Urinary bladder (tissue), 4 donors: ENCODE measurements around the gene TBX4. TPM values are rescaled to one million over a fixed set of nuclear protein-coding genes. Genes with fewer than 3 reads are reported as not detected.
"Not testable (repeated sequence)": the region's sequence is repeated elsewhere in the genome, so short reads cannot be mapped to it uniquely, and the experiment has no call there.

ENCODE experiments used
- DNase-seq: peaks from one replicate; pipeline ENCODE4 v3.0.0-alpha.2; 2015; ENCODE audit errors: extremely low spot score
- H3K27ac ChIP-seq: one replicate; pipeline ENCODE4 v1.5.1; 2013; ENCODE audit warnings: low read depth, mild to moderate bottlenecking, moderate library complexity
- H3K36me3 ChIP-seq: one replicate; pipeline ENCODE4 v1.6.1; 2013; ENCODE audit warnings: mild to moderate bottlenecking, moderate library complexity; ENCODE audit not compliant: insufficient read depth
- H3K4me1 ChIP-seq: one replicate; pipeline ENCODE4 v1.6.1; 2013; ENCODE audit warnings: mild to moderate bottlenecking, moderate library complexity; ENCODE audit not compliant: insufficient read depth
- H3K4me3 ChIP-seq: one replicate; pipeline ENCODE4 v1.5.1; 2013; ENCODE audit warnings: low read depth, low read length
- WGBS: extraction: QIAGEN DNeasy Blood & Tissue Kit; methylation state at CpG from one replicate; pipeline ENCODE4 v1.1.7; 2013; 5-methylcytosine and 5-hydroxymethylcytosine counted together
- polyA plus RNA-seq: library from polyadenylated mRNA; stranded (reverse); fragments of 200-250 nt; gene quantifications from one replicate; pipeline ENCODE4 v1.2.3, GENCODE V29; 2013
- total RNA-seq: library from RNA; depleted of rRNA; stranded (reverse); fragments of >200 nt; gene quantifications from one replicate; pipeline ENCODE4 v1.2.3, GENCODE V29; 2014
- donor health status: healthy with polysubstance abuse.
- donor health status: healthy.

The TBX4 gene
- total and polyA plus RNA-seq, 2 donors: 9.8 to 13.0 TPM

DNA sequence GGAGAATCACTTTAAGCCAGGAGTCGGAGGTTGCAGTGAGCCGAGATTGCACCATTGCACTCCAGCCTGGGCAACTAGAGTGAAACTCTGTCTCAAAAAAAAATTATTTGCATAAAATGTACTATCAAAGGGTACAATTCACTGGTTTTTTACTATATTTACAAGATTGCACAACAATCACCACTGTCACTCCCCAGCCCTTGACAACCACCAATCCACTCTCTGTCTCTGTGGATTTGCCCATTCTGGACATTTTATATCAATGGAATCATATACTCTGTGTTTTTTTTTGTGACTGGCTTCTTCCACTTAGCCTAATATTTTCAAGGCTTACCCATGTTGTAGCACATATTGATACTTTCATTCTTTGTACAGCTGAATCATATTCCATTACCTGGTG lies 33.8 kb upstream of the TBX4 start:
- Histone ChIP-seq H3K4me1 (no peaks in the 10 kb centered on the region), H3K27ac (no peak overlapping the region), H3K36me3 (no peaks in the 10 kb centered on the region), H3K4me3 (no peak overlapping the region)
- WGBS: 88% methylated on average over 2 of the region's 2 CpGs
- DNase-seq: no peak

- H3K4me3 ChIP-seq: no peak overlapping the region
- H3K4me1 ChIP-seq: no peaks in the 10 kb centered on the region
- H3K36me3 ChIP-seq: no peaks in the 10 kb centered on the region
- H3K27ac ChIP-seq: no peak overlapping the region
- WGBS: 82% methylated on average over 8 of the region's 8 CpGs
- no peak for DNase-seq
Measured at GRCh38 chr17:61419496-61420046, 32.7 kb upstream of the TBX4 start.

GRCh38 chr17:61420052-61420451 lies 32.2 kb upstream of the TBX4 start:
- no peak overlapping the region for H3K4me3 ChIP-seq
- no peak for DNase-seq
- 54% methylated on average over 4 of the region's 4 CpGs for WGBS

DNA sequence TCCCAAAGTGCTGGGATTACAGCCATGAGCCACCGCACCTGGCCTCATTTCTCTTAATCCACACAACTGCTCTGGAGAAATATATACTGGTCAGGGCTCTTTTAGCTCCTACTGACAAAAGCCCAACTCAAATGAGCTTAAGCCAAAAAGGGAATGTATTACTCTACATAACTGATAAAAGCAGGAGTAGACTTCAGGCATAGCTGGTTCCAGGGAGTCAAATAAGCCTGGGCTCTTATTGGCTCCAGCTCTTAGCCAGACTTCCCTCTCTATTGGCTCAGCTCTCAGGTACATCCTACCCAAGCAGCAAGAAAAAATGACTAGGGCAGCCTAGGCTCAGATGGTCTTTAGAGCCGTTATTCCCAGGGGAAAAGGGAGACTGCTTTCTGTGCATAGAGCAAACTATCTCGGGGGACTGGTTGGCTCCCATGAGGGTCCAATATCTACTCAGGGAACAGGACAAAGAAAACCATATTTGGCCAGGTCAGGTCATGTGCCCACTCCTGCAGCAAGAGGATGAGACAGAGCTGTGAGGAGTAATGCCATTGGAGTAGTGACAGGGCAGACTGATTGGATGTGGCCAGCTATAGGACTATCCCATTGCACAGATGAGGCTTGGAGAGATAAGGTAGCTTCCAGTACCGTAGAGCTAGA lies 31.4 kb upstream of the TBX4 start:
- Histone ChIP-seq H3K27ac (no peak overlapping the region), H3K4me3 (no peak overlapping the region), H3K4me1 (no peaks in the 10 kb centered on the region), H3K36me3 (no peaks in the 10 kb centered on the region)
- WGBS: 81% methylated on average over 4 of the region's 4 CpGs
- no peak for DNase-seq

More at GRCh38 chr17:61420052-61420451, 32.2 kb upstream of the TBX4 start:
- Histone ChIP-seq H3K4me1 (no peaks in the 10 kb centered on the region), H3K27ac (no peak overlapping the region), H3K36me3 (no peaks in the 10 kb centered on the region)

- no peak overlapping the region for H3K27ac ChIP-seq
- no peak overlapping the region for H3K4me3 ChIP-seq
- 88% methylated on average over 4 of the region's 4 CpGs for WGBS
- no peak for DNase-seq
- no peaks in the 10 kb centered on the region for H3K36me3 ChIP-seq
- no peaks in the 10 kb centered on the region for H3K4me1 ChIP-seq
Measured at GRCh38 chr17:61421460-61421859, 30.8 kb upstream of the TBX4 start.

DNA sequence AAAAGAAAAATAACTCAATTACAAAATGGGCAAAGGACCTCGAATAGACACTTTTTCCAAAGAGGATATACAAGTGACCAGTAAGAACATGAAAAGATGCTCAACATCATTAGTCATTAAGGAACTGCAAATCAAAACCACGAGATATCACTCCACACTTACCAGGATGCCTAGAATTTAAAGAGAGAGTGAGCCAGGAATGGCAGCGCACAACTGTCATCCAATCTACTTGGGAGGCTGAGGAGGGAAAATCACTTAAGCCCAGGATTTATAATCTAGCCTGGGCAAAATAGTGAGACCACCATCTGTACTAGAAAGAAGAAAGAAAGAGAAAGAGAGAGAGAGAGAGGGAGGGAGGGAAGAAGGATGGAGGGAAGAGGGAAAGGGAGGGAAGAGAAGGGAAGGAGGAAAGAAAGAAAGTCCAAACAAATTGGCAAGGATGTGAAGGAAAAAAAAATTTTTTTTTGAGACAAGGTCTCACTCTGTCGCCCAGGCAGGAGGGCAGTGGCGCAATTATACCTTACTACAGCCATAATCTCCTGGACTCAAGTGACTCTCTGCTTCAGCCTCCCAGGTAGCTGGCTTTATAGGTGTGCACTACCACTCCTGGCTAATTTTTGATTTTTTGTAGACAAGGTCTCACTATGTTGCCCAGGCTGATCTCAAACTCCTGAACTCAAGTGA lies 30.0 kb upstream of the TBX4 start:
- Histone ChIP-seq H3K4me3 (no peak overlapping the region), H3K36me3 (no peaks in the 10 kb centered on the region), H3K4me1 (no peaks in the 10 kb centered on the region), H3K27ac (no peak overlapping the region)
- DNase-seq: no peak
- 73% methylated on average over 5 of the region's 5 CpGs for WGBS

- no peak overlapping the region for H3K4me3 ChIP-seq
- H3K27ac ChIP-seq: no peak overlapping the region
- WGBS: 56% methylated on average over 2 of the region's 2 CpGs
- DNase-seq: no peak
- H3K36me3 ChIP-seq: no peaks in the 10 kb centered on the region
- H3K4me1 ChIP-seq: no peaks in the 10 kb centered on the region
Measured at GRCh38 chr17:61422869-61423268, 29.4 kb upstream of the TBX4 start.

DNA sequence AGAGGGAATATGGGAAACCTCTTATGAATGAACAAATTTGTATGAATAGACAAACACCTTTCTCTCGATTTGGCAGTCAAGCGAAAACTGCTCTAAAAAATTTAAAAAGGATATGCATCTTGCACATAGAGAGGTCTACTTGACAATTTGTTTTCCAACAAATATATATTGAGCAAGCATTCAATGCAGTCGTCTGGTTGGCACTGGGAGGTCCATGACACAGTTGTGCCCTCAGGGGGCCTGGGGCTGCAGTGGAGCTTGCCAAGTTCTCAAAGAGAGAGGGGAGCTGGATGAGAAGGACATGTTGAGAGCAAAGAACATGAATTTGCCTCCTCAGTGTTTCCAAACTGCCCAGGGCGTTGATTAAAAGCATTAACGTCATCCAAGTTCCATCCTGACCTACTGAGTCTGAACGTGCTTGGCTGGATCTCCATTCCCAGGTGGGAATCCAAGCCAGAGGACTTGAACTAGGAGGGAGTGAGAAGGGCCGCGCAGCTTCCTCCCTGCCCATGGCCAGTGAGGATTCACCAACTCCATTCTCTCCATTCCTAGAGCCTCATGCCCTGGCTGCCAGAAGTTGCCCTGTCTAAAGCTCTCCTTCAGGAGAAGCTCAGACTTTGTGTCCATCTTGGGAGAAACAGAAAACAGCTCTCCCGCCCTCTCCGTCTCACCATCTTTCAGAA lies 28.1 kb upstream of the TBX4 start:
- DNase-seq: no peak
- Histone ChIP-seq H3K27ac (no peak overlapping the region), H3K36me3 (no peaks in the 10 kb centered on the region), H3K4me3 (no peak overlapping the region), H3K4me1 (no peaks in the 10 kb centered on the region)
- WGBS: 88% methylated on average over 10 of the region's 10 CpGs

DNA sequence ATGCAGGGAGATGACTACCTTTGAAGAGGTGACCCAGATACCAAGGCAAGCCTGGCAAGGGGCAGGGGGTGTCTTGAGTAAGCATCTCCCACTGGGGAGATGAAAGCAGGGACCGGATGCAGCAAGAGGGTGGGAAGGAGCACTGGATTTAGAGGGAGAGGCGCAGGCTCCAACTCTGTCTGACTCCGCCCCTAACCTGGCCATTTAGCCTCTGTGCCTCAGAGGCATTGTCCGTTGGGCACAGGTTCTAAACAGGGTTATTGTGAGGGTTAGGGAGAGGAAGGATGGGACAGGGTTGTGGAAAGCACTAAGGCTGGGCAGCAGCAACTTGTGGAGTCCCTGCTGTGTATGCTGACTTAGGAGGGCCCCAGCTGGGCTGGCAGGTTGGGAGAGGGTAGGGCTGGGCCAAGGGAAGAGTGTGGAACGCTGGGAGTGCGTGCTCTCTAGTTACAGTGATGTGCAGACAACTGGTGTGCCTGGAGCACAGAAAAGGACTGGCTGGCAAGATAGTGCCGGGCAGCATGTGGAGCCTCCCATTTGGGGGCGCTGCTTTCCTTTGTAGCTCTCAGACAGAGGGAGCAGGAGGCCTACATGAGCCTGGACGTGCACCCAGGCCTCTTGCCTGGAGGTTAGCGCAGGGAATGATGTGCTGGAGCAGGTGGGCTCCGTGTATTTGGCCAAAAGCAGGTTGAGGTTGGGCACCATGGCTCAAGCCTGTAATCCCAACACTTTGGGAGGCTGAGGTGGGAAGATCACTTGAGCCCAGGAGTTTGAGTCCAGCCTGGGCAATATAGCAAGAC lies 26.3 kb upstream of the TBX4 start:
- H3K4me1 ChIP-seq: no peaks in the 10 kb centered on the region
- 64% methylated on average over 11 of the region's 11 CpGs for WGBS
- DNase-seq: no peak

DNA sequence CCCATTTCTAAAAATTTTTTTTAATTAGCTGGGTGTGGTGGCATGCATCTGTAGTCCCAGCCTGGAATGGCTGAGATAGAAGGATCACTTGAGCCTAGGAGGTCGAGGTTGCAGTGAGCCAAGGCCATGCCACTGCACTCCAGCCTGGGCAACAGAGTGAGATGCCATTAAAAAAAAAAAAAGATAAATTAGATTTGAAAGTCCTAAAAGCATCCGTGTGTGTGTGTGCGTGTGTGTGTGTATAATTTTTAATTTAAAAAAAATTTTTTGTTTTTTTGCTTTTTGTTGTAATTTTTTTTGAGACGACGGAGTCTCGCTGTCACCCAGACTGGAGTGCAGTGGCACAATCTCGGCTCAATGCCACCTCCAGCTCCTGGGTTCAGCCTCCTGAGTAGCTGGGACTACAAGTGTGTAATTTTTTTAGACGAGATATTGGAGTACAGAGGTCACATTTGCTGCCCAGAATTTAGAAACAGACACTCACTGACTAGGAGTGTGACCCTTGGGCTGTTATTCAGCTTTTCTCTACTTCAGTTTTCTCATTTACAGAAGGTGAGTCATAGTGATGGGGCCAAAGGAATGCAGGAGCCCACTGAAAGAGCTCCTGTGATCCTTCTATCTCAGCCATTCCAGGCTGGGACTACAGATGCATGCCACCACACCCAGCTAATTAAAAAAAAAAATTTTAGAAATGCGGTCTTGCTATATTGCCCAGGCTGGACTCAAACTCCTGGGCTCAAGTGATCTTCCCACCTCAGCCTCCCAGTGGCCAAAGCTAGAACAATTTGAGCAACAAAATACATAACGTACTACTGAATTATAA lies 25.5 kb upstream of the TBX4 start:
- no peak for DNase-seq
- Histone ChIP-seq H3K4me3 (no peak overlapping the region), H3K36me3 (no peaks in the 10 kb centered on the region), H3K4me1 (no peaks in the 10 kb centered on the region), H3K27ac (no peak overlapping the region)
- 86% methylated on average over 10 of the region's 10 CpGs for WGBS

More for the DNA sequence above, 26.3 kb upstream of the TBX4 start:
- H3K4me3 ChIP-seq: no peak overlapping the region
- no peaks in the 10 kb centered on the region for H3K36me3 ChIP-seq
- no peak overlapping the region for H3K27ac ChIP-seq

GRCh38 chr17:61427567-61427966 lies 24.7 kb upstream of the TBX4 start:
- Histone ChIP-seq H3K4me3 (no peak overlapping the region), H3K4me1 (no peaks in the 10 kb centered on the region), H3K36me3 (no peaks in the 10 kb centered on the region), H3K27ac (no peak overlapping the region)
- DNase-seq: no peak

- no peak for DNase-seq
- H3K36me3 ChIP-seq: no peaks in the 10 kb centered on the region
- H3K4me3 ChIP-seq: no peak overlapping the region
- no peaks in the 10 kb centered on the region for H3K4me1 ChIP-seq
- no peak overlapping the region for H3K27ac ChIP-seq
- WGBS: 53% methylated on average over 1 of the region's 1 CpG
Measured at GRCh38 chr17:61429274-61429673, 22.9 kb upstream of the TBX4 start.

GRCh38 chr17:61429831-61430230 lies 22.4 kb upstream of the TBX4 start:
- H3K4me3 ChIP-seq, H3K4me1 ChIP-seq, H3K36me3 ChIP-seq, DNase-seq, H3K27ac ChIP-seq: not testable (repeated sequence)
- WGBS: 96% methylated on average over 6 of the region's 6 CpGs
